GM12875 (cell line): ENCODE results near the gene L3HYPDH.
A peak's percentile ranks its signal among the peaks of the same experiment; 100 is the strongest.

ENCODE experiments used
- H3K4me3 ChIP-seq: one replicate; pipeline ENCODE4 v1.5.1; 2011; ENCODE audit warnings: low read depth, low read length, control low read depth
- CTCF ChIP-seq: IDR thresholded peaks from 2 replicates; pipeline ENCODE4 v1.5.1; 2011; ENCODE audit warnings: low read depth, mild to moderate bottlenecking, control low read depth, inconsistent platforms, low read length, moderate library complexity, borderline replicate concordance; ENCODE audit not compliant: insufficient read depth

The L3HYPDH gene

DNA sequence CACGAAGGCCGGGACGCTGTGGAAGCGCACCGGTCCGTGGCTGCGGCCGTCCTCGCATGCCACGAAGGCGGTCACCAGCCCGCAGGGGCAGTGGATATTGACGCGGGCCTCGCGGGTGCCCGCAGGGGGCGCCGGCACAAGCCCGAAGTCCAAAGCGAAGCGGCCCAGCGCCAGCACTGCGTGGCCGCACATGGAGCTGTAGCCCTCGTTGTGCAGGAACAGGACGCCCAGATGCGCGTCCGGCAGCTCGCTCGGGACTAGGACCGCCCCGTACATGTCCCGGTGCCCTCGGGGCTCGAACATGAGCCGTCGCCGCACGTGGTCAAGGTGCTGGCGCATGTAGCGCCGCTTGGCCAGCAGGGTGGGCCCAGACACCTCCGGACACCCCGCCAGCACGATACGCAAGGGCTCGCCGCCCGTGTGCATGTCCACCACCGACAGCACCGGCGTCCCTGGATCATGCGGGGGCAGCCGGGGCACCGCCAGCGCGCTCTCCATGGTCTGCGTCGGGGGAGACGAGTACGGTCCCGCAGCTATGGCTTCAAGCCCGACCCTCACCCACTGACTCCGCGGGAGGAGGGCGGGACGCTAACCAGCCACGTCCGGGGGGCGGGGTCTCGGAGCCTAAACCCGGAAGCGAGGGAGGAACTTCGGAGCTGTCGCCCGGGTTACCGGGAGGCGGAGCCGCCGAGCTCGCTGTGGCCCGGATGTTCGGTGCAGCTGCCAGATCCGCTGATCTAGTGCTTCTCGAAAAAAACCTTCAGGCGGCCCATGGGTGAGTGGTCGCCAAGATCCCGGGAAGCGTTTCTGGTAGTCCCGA is at the start of gene L3HYPDH, which contains the start of gene JKAMP:
TSS of gene L3HYPDH (minus strand) at position 590 of the 820 bp plus-strand sequence. CDS start at position 498, 92 bp downstream.
TSS of gene JKAMP (plus strand) at position 699 of the 820 bp plus-strand sequence. CDS start at position 772, 73 bp downstream.
- TF ChIP-seq CTCF: peak; percentile 45; the same call in 1 of the 2 replicates
- peak within 1 kb of the TSS; percentile 88 for H3K4me3 ChIP-seq

DNA sequence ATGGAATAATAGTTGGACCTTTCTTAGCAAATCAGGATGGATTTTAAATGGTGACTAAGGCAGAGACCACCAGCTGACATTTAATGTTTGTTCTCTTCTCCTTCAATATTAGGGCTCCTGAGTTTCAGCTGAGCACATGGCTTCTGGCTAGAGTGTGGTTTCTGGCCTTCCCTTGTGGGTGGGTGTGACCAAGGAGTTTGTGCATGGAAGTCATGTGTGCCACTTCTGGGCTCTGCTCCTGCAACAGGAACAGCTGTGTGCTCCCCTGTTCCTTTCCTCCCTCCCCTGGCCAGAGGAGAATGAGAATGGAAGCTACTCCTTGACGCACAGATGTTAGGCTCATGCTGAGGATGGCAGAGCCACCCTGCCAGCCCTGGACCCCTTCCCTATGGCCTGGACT is 48.2 kb upstream of the L3HYPDH start:
- no peak overlapping the region for H3K4me3 ChIP-seq
- TF ChIP-seq CTCF: no peak

GRCh38 chr14:59530349-59530748 is 46.1 kb upstream of the L3HYPDH start:
- H3K4me3 ChIP-seq: no peak overlapping the region
- TF ChIP-seq CTCF: no peak

DNA sequence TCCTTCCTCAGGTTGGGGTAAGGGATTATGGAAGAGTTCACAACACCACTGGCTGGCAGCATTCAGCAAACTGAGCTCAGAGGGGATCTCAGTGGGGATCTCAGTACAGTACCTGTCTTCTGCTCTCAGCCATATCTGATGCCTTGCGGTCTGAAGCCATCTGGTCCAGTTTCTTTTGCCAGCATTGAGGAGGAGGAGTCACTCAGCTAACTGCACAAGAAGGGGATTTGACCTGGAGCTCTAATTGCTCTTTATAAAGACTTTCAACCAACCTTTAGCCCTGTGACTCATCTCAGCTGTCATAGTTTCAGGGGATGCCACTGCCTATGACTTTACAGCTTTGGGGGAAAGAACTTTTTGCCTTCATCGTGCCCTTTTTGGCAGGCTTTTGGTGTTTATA is 45.0 kb upstream of the L3HYPDH start:
- TF ChIP-seq CTCF: no peak
- H3K4me3 ChIP-seq: no peak overlapping the region

DNA sequence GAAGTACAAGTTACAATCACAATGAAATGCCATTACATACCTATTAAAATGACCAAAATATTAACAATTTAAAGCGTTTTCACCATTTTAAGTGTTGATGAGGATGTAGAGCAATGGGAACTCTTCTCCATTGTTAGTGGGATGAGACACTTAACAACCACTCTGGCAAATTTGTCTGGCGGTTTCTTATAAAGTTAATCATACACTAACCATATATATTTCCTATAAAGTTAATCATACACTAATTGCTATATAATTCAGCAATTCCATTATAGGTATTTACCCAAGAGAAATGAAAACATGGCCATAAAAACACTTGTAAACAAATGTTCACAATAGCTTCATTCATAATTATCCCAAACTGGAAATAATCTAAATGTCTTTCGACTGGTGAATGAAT is 36.0 kb upstream of the L3HYPDH start:
- TF ChIP-seq CTCF: no peak
- H3K4me3 ChIP-seq: no peak overlapping the region

- TF ChIP-seq CTCF: peak; percentile 58; the same call in 1 of the 2 replicates
- H3K4me3 ChIP-seq: no peak overlapping the region
These were observed 27.8 kb upstream of the L3HYPDH start for GRCh38 chr14:59511916-59512575.
